ENCODE data around the gene TTC28. TPM values are rescaled to one million over a fixed set of nuclear protein-coding genes. Genes with fewer than 3 reads are reported as not detected.

The TTC28 gene
- total RNA-seq, 1 experiment from 2014 or later: 0.12 TPM

GRCh38 chr22:28435140-28435768 is 244.4 kb downstream of the TTC28 start:
- POLR2A ChIA-PET: no interaction called here
- Histone ChIP-seq H3K79me2 (ENCODE audit: insufficient read depth, low read length) (no peaks in the 10 kb centered on the region), H3K27ac (ENCODE audit: low read depth, low read length) (no peak overlapping the region), H3K4me3 (replicated peaks in 1 of 2; ENCODE audit: low read depth in 1 of 2, low read length in 2 of 2) (no peak overlapping the region), H3K4me1 (ENCODE audit: control insufficient read depth in 1 of 2, insufficient read depth in 2 of 2, low read length in 2 of 2) (no peaks in the 10 kb centered on the region), H2AFZ (ENCODE audit: low read depth, low read length, poor library complexity, severe bottlenecking) (no peak overlapping the region), H3K9me3 (ENCODE audit: control insufficient read depth in 1 of 2, insufficient read depth in 1 of 2, low read depth in 1 of 2, low read length in 2 of 2) (no peaks in the 10 kb centered on the region), H3K27me3 (ENCODE audit: insufficient read depth, low read length) (peaks cover 57% of the 10 kb centered on the region), H4K20me1 (ENCODE audit: insufficient read depth) (no peaks in the 10 kb centered on the region), H3K36me3 (ENCODE audit: control insufficient read depth in 1 of 2, insufficient read depth in 2 of 2, low read length in 2 of 2) (no peaks in the 10 kb centered on the region), H3K4me2 (ENCODE audit: low read length) (no peak overlapping the region), H3K9ac (ENCODE audit: low read length) (no peak overlapping the region), H3K9me2 (ENCODE audit: insufficient read depth) (no peaks in the 10 kb centered on the region)
- DNase-seq (ENCODE audit: low read depth, low spot score) (no peak), ATAC-seq (no peak)
- no TSS peak for BruUV-seq (replicated peaks)
- RAD21 ChIA-PET (ENCODE audit: low non-redundant PET in 1 of 2, low total read pairs in 2 of 2, uncharacterized antibody in 2 of 2, unreplicated experiment in 2 of 2): no interaction called here
- TF ChIP-seq POLR2A (IDR thresholded peaks at IDR 0.05; ENCODE audit: borderline replicate concordance, extremely low read depth, insufficient read depth, insufficient read length) (no peak), POLR2AphosphoS5 (IDR thresholded peaks at IDR 0.05; ENCODE audit: low read depth, low read length) (no peak), SIN3A (IDR thresholded peaks at IDR 0.05; ENCODE audit: low read depth) (no peak), JUND (IDR thresholded peaks at IDR 0.05) (no peak)
- intact Hi-C loops (cut with micrococcal nuclease): no loop called here
- CTCF ChIA-PET: no interaction called here

- no peaks in the 10 kb centered on the region for H3K79me2 ChIP-seq (ENCODE audit: insufficient read depth, low read length)
- no peak for TF ChIP-seq REST (IDR thresholded peaks at IDR 0.05; ENCODE audit: low read depth)
- TF ChIP-seq POLR2A (IDR thresholded peaks at IDR 0.05; ENCODE audit: borderline replicate concordance, extremely low read depth, insufficient read depth, insufficient read length): no peak
- TF ChIP-seq RAD21 (IDR thresholded peaks at IDR 0.05; ENCODE audit: low read depth): no peak
- no peak for TF ChIP-seq TCF7L2 (IDR thresholded peaks at IDR 0.05; ENCODE audit: borderline replicate concordance, extremely low read depth, insufficient read depth, insufficient read length)
- TF ChIP-seq FOSL1 (IDR thresholded peaks at IDR 0.05; ENCODE audit: low read depth): no peak
- no peak for TF ChIP-seq SIN3A (IDR thresholded peaks at IDR 0.05; ENCODE audit: low read depth)
- H3K9me3 ChIP-seq (ENCODE audit: control insufficient read depth in 1 of 2, insufficient read depth in 1 of 2, low read depth in 1 of 2, low read length in 2 of 2): no peaks in the 10 kb centered on the region
- no peaks in the 10 kb centered on the region for H3K9me2 ChIP-seq (ENCODE audit: insufficient read depth)
- no peak overlapping the region for H2AFZ ChIP-seq (ENCODE audit: low read depth, low read length, poor library complexity, severe bottlenecking)
- no peak overlapping the region for H3K4me2 ChIP-seq (ENCODE audit: low read length)
- H3K27ac ChIP-seq (ENCODE audit: low read depth, low read length): no peak overlapping the region
- BruUV-seq (replicated peaks): no TSS peak
- RAD21 ChIA-PET (ENCODE audit: low non-redundant PET in 1 of 2, low total read pairs in 2 of 2, uncharacterized antibody in 2 of 2, unreplicated experiment in 2 of 2): no interaction called here
- H3K4me3 ChIP-seq (replicated peaks in 1 of 2; ENCODE audit: low read depth in 1 of 2, low read length in 2 of 2): no peak overlapping the region
- no peak for DNase-seq (ENCODE audit: low read depth, low spot score)
- no peaks in the 10 kb centered on the region for H4K20me1 ChIP-seq (ENCODE audit: insufficient read depth)
- H3K36me3 ChIP-seq (ENCODE audit: control insufficient read depth in 1 of 2, insufficient read depth in 2 of 2, low read length in 2 of 2): no peaks in the 10 kb centered on the region
- no peaks in the 10 kb centered on the region for H3K4me1 ChIP-seq (ENCODE audit: control insufficient read depth in 1 of 2, insufficient read depth in 2 of 2, low read length in 2 of 2)
- POLR2A ChIA-PET: no interaction called here
- no peak for ATAC-seq
- peaks cover 36% of the 10 kb centered on the region for H3K27me3 ChIP-seq (ENCODE audit: insufficient read depth, low read length)
- CTCF ChIA-PET: no interaction called here
- no peak overlapping the region for H3K9ac ChIP-seq (ENCODE audit: low read length)
- intact Hi-C loops (cut with micrococcal nuclease): no loop called here
Observed at GRCh38 chr22:28430466-28431025, 249.1 kb downstream of the TTC28 start.
